Measurements from ENCODE around the gene MKLN1. TPM values are rescaled to one million over a fixed set of nuclear protein-coding genes. Genes with fewer than 3 reads are reported as not detected.

The MKLN1 gene
- polyA plus RNA-seq, 1 donor from 2014 or later, result 15.9 TPM

GRCh38 chr7:131300572-131301466 lies 26.9 kb upstream of the MKLN1 start:
- no peaks in the 10 kb centered on the region for H4K20me1 ChIP-seq (ENCODE audit: insufficient read depth)
- H3K36me3 ChIP-seq (ENCODE audit: insufficient read depth, low read length), result no peaks in the 10 kb centered on the region
- no peak overlapping the region for H3K9ac ChIP-seq (ENCODE audit: low read length)
- H3F3A ChIP-seq (ENCODE audit: insufficient read depth, low read length, poor library complexity, severe bottlenecking), result no peaks in the 10 kb centered on the region
- TF ChIP-seq SMC3 (conservative IDR thresholded peaks at IDR 0.05; ENCODE audit: poor library complexity), result no peak
- no peak for TF ChIP-seq MXI1 (conservative IDR thresholded peaks at IDR 0.05; ENCODE audit: poor library complexity, severe bottlenecking)
- no peak for TF ChIP-seq CTCF (IDR thresholded peaks at IDR 0.05; ENCODE audit: poor library complexity, severe bottlenecking)
- TF ChIP-seq EP300 (conservative IDR thresholded peaks at IDR 0.05; ENCODE audit: poor library complexity, severe bottlenecking), result no peak
- no peak for TF ChIP-seq TAF1 (IDR thresholded peaks at IDR 0.05; ENCODE audit: low read depth)
- no peak for TF ChIP-seq REST (IDR thresholded peaks at IDR 0.05; ENCODE audit: borderline replicate concordance)
- no peak for TF ChIP-seq RAD21 (conservative IDR thresholded peaks at IDR 0.05)
- TF ChIP-seq EZH2 (IDR thresholded peaks at IDR 0.05; ENCODE audit: borderline replicate concordance, insufficient read depth, low read length, poor library complexity, severe bottlenecking), result no peak
- no peak for TF ChIP-seq POLR2AphosphoS5 (IDR thresholded peaks at IDR 0.05)
- H2AFZ ChIP-seq (ENCODE audit: low read depth, low read length), result no peak overlapping the region
- H3K4me3 ChIP-seq (ENCODE audit: low read length), result no peak overlapping the region
- no peak overlapping the region for H3K4me2 ChIP-seq (ENCODE audit: low read length)
- no peaks in the 10 kb centered on the region for H3K27me3 ChIP-seq (ENCODE audit: insufficient read depth, low read depth, low read length)
- no peaks in the 10 kb centered on the region for H3K9me3 ChIP-seq (ENCODE audit: low read length)
- no peak overlapping the region for H3K27ac ChIP-seq (ENCODE audit: low read length)
- H3K9me2 ChIP-seq (ENCODE audit: insufficient read depth, low read length), result no peaks in the 10 kb centered on the region
- H3K79me2 ChIP-seq (replicated peaks; ENCODE audit: insufficient read depth, low read length), result no peaks in the 10 kb centered on the region

- no peak overlapping the region for H3K4me2 ChIP-seq (ENCODE audit: low read length)
- no peaks in the 10 kb centered on the region for H3K27me3 ChIP-seq (ENCODE audit: insufficient read depth, low read depth, low read length)
- H4K20me1 ChIP-seq (ENCODE audit: insufficient read depth), result no peaks in the 10 kb centered on the region
- H2AFZ ChIP-seq (ENCODE audit: low read depth, low read length), result no peak overlapping the region
- H3K9ac ChIP-seq (ENCODE audit: low read length), result no peak overlapping the region
- peaks cover 4% of the 10 kb centered on the region for H3K9me3 ChIP-seq (ENCODE audit: low read length)
- H3K4me3 ChIP-seq (ENCODE audit: low read length), result no peak overlapping the region
- H3K9me2 ChIP-seq (ENCODE audit: insufficient read depth, low read length), result no peaks in the 10 kb centered on the region
- no peak overlapping the region for H3K27ac ChIP-seq (ENCODE audit: low read length)
- H3K79me2 ChIP-seq (replicated peaks; ENCODE audit: insufficient read depth, low read length), result no peaks in the 10 kb centered on the region
- H3K36me3 ChIP-seq (ENCODE audit: insufficient read depth, low read length), result no peaks in the 10 kb centered on the region
- no peaks in the 10 kb centered on the region for H3F3A ChIP-seq (ENCODE audit: insufficient read depth, low read length, poor library complexity, severe bottlenecking)
- TF ChIP-seq MXI1 (conservative IDR thresholded peaks at IDR 0.05; ENCODE audit: poor library complexity, severe bottlenecking), result no peak
- TF ChIP-seq TAF1 (IDR thresholded peaks at IDR 0.05; ENCODE audit: low read depth), result no peak
These were observed 25.2 kb upstream of the MKLN1 start for GRCh38 chr7:131302446-131302845.
